OCI-LY1 (cell line): ENCODE measurements around the gene ABCC11.

Experiments used
- H2AFZ ChIP-seq: fragments of 200-600 bp; sonication (generic), shearing (Covaris generic); 2 replicates; pipeline ENCODE4 v1.6.0; 2014; ENCODE audit warnings: antibody characterized with exemption, mild to moderate bottlenecking, low read length
- H3F3A ChIP-seq: fragments of 200-600 bp; sonication (generic), shearing (Covaris generic); 2 replicates; pipeline ENCODE4 v1.6.0; 2014; ENCODE audit warnings: mild to moderate bottlenecking, antibody characterized with exemption, low read length, moderate library complexity; ENCODE audit not compliant: insufficient read depth
- H3K27ac ChIP-seq: fragments of 200-600 bp; sonication (generic); 2 replicates; pipeline ENCODE4 v1.5.1; 2014; ENCODE audit warnings: low read length, mixed run types, mild to moderate bottlenecking, low read depth; ENCODE audit not compliant: poor library complexity, severe bottlenecking
- H3K27me3 ChIP-seq: fragments of 200-600 bp; sonication (generic); 2 replicates; pipeline ENCODE4 v1.6.0; 2014; ENCODE audit warnings: antibody characterized with exemption, mild to moderate bottlenecking, low read length, moderate library complexity; ENCODE audit not compliant: insufficient read depth
- H3K36me3 ChIP-seq: fragments of 200-600 bp; sonication (generic); 2 replicates; pipeline ENCODE4 v1.6.1; 2014; ENCODE audit warnings: mild to moderate bottlenecking, antibody characterized with exemption, low read length, moderate library complexity, mixed read lengths; ENCODE audit not compliant: insufficient read depth
- H3K4me1 ChIP-seq: fragments of 200-600 bp; sonication (generic); 2 replicates; pipeline ENCODE4 v1.5.1; 2014; ENCODE audit warnings: mild to moderate bottlenecking, low read length, moderate library complexity; ENCODE audit not compliant: insufficient read depth, severe bottlenecking
- H3K4me2 ChIP-seq: fragments of 200-600 bp; sonication (generic), shearing (Covaris generic); 2 replicates; pipeline ENCODE4 v1.6.1; 2014; ENCODE audit warnings: low read length
- H3K4me3 ChIP-seq: fragments of 200-600 bp; sonication (generic); 2 replicates; pipeline ENCODE4 v1.5.1; 2014; ENCODE audit warnings: low read length, low read depth, mild to moderate bottlenecking, mixed read lengths; ENCODE audit not compliant: poor library complexity, severe bottlenecking
- H3K79me2 ChIP-seq: fragments of 200-600 bp; shearing (Covaris generic); 2 replicates; pipeline ENCODE4 v1.6.1; 2016; ENCODE audit warnings: mixed run types, low read length, mixed read lengths; ENCODE audit not compliant: insufficient read depth
- H3K9ac ChIP-seq: fragments of 200-600 bp; sonication (generic), shearing (Covaris generic); 2 replicates; pipeline ENCODE4 v1.6.1; 2014; ENCODE audit warnings: mild to moderate bottlenecking, low read length, mixed read lengths
- H3K9me2 ChIP-seq: fragments of 200-600 bp; sonication (generic), shearing (Covaris generic); 2 replicates; pipeline ENCODE4 v1.6.1; 2014; ENCODE audit warnings: low read depth, mild to moderate bottlenecking, low read length, mixed read lengths
- H3K9me3 ChIP-seq: fragments of 200-600 bp; shearing (Covaris generic); 2 replicates; pipeline ENCODE4 v1.6.1; 2014; ENCODE audit warnings: low read length, mixed read lengths
- H4K20me1 ChIP-seq: fragments of 200-600 bp; sonication (generic), shearing (Covaris generic); 2 replicates; pipeline ENCODE4 v1.6.0; 2016; ENCODE audit warnings: mild to moderate bottlenecking, low read length; ENCODE audit not compliant: insufficient read depth
- EZH2 ChIP-seq: fragments of 200-600 bp; sonication (generic), shearing (Covaris generic); IDR thresholded peaks from 2 replicates; pipeline ENCODE4 v1.8.0; 2017; ENCODE audit warnings: borderline replicate concordance, mixed run types, mild to moderate bottlenecking, antibody characterized with exemption, low read length, moderate library complexity, mixed read lengths
- TF ChIP-seq, protein P1 (sequence below): fragments of 200-600 bp; sonication (generic), shearing (Covaris generic); IDR thresholded peaks from 2 replicates; pipeline ENCODE4 v1.5.1; 2017; ENCODE audit warnings: mild to moderate bottlenecking, antibody characterized with exemption, low read length, moderate library complexity, mixed read lengths

The ABCC11 gene

DNA sequence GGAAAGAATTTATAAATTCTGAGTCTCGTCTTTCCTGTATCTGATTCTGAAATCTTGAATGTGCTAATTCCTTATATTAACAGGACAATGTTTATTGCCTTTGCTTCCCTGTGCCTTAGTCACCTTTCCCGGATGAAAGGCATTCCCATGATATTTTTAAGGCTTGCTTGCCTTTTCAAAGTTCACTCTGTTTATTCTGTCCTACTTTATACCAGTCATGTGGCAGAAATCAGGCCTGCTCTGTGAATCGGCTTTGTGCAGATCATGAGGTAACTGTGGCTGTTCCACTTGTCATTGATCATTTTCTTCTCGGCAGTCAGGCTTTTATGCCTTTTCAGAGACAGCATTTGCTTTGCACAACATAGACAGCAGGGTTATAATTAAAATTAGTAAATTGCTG lies 28.8 kb upstream of the ABCC11 start:
- H3K4me3 ChIP-seq = no peak overlapping the region
- TF ChIP-seq, protein P1, sequence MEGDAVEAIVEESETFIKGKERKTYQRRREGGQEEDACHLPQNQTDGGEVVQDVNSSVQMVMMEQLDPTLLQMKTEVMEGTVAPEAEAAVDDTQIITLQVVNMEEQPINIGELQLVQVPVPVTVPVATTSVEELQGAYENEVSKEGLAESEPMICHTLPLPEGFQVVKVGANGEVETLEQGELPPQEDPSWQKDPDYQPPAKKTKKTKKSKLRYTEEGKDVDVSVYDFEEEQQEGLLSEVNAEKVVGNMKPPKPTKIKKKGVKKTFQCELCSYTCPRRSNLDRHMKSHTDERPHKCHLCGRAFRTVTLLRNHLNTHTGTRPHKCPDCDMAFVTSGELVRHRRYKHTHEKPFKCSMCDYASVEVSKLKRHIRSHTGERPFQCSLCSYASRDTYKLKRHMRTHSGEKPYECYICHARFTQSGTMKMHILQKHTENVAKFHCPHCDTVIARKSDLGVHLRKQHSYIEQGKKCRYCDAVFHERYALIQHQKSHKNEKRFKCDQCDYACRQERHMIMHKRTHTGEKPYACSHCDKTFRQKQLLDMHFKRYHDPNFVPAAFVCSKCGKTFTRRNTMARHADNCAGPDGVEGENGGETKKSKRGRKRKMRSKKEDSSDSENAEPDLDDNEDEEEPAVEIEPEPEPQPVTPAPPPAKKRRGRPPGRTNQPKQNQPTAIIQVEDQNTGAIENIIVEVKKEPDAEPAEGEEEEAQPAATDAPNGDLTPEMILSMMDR = no peak
- TF ChIP-seq EZH2 = no peak

DNA sequence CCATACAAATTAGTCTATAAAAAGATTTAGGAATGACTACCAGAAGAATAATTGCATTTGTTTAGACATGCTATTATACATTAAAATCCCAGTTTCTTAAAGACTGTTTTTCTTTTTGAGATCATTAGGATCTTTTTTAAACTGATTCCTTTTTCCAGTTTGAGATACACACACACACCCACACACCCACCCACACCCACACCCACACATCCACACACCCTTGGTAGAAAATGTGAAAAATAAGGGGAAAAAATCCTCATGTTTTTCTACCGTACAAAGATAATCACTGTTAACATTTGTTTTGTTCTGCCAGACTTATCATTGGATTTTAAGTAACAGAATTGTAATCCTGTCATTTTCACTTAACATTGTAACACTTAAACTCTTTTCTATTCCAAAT lies 27.1 kb upstream of the ABCC11 start:
- no peaks in the 10 kb centered on the region for H3K27me3 ChIP-seq
- H3K9ac ChIP-seq = no peak overlapping the region
- no peaks in the 10 kb centered on the region for H3F3A ChIP-seq
- H3K4me3 ChIP-seq = no peak overlapping the region
- no peaks in the 10 kb centered on the region for H3K79me2 ChIP-seq
- no peaks in the 10 kb centered on the region for H3K9me2 ChIP-seq
- TF ChIP-seq, protein P1 = no peak
- no peak for TF ChIP-seq EZH2
- H2AFZ ChIP-seq = no peak overlapping the region
- no peak overlapping the region for H3K4me2 ChIP-seq
- H3K27ac ChIP-seq = no peak overlapping the region
- H3K4me1 ChIP-seq = no peaks in the 10 kb centered on the region
- peaks cover 48% of the 10 kb centered on the region; the same call in 1 of the 2 replicates for H3K36me3 ChIP-seq
- H3K9me3 ChIP-seq = no peaks in the 10 kb centered on the region
- H4K20me1 ChIP-seq = no peaks in the 10 kb centered on the region

More for the DNA sequence above, 28.8 kb upstream of the ABCC11 start:
- H3K4me1 ChIP-seq = no peaks in the 10 kb centered on the region
- no peak overlapping the region for H2AFZ ChIP-seq
- H3K9ac ChIP-seq = no peak overlapping the region
- no peaks in the 10 kb centered on the region for H3F3A ChIP-seq
- no peaks in the 10 kb centered on the region for H3K79me2 ChIP-seq
- H3K9me2 ChIP-seq = no peaks in the 10 kb centered on the region
- H3K4me2 ChIP-seq = no peak overlapping the region
- no peaks in the 10 kb centered on the region for H4K20me1 ChIP-seq
- H3K27ac ChIP-seq = no peak overlapping the region
- no peaks in the 10 kb centered on the region for H3K27me3 ChIP-seq
- peaks cover 44% of the 10 kb centered on the region; the same call in 1 of the 2 replicates for H3K36me3 ChIP-seq
- H3K9me3 ChIP-seq = no peaks in the 10 kb centered on the region

DNA sequence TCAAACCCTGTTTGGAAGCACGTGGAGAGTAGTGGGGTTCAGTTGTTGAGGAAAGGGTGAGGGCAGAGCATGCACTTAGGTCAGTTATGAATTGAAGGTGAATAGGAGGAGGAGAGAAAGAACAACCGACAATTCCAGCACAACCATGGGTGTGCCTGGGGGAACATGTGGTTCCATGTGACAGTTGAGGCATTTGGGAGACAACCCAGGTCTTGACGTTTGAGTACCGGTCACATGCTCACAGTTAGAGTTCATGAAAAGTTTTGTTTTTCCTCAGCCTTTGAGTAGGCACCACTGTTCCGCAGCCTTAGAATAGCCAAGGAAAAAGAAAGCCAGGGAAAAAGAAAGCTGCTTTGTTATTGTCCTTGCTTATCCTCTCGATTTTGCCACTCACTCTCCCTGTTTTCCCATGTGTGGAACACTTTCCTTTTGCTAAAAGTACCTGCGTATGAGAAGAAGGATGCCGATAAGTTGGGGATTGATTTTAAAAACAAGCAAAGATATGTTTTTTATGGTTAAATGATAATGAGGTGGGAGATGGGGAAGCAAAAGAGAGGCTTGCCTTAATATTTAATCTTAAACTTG lies 25.6 kb upstream of the ABCC11 start:
- H3K4me2 ChIP-seq = no peak overlapping the region
- H3K79me2 ChIP-seq = no peaks in the 10 kb centered on the region
- peaks cover 37% of the 10 kb centered on the region; the same call in 1 of the 2 replicates for H3K36me3 ChIP-seq
- H3K4me1 ChIP-seq = no peaks in the 10 kb centered on the region
- no peak overlapping the region for H3K9ac ChIP-seq
- H3K9me3 ChIP-seq = no peaks in the 10 kb centered on the region
- no peaks in the 10 kb centered on the region for H3F3A ChIP-seq
- no peak overlapping the region for H2AFZ ChIP-seq
- H3K27ac ChIP-seq = no peak overlapping the region
- no peaks in the 10 kb centered on the region for H3K9me2 ChIP-seq
- no peak for TF ChIP-seq EZH2
- TF ChIP-seq, protein P1 = no peak
- H3K4me3 ChIP-seq = no peak overlapping the region
- no peaks in the 10 kb centered on the region for H3K27me3 ChIP-seq
- H4K20me1 ChIP-seq = no peaks in the 10 kb centered on the region
